Fibroblast of skin of scalp (primary cell): Measurements from ENCODE around the gene KCNA4.
"Not testable (repeated sequence)": the region's sequence is repeated elsewhere in the genome, so short reads cannot be mapped to it uniquely, and the experiment has no call there.

Source experiments
- DNase-seq: peaks from one replicate; pipeline ENCODE4 v3.0.0-alpha.2; 2013

KCNA4 gene

DNA sequence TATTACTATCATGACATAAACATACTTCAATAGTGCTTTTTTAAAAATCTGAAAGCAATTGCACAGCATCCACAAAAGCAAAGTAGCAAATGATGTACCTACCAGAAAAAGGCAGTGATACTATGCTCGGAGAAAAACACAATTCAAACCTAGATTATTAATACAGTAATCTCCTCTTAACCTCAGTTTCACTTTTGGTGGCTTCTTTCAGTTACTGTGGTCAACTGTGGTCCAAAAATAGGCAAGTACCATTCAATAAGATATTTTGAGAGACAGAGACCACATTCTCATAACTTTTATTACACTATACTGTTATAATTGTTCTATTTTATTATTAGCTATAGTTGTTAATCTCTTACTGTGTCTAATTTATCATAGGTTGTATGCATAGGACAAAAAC is 20.8 kb downstream of the KCNA4 start:
- no peak for DNase-seq

- DNase-seq, result peak; percentile 7
These were observed 27.5 kb downstream of the KCNA4 start for GRCh38 chr11:29989174-29989970.

DNA sequence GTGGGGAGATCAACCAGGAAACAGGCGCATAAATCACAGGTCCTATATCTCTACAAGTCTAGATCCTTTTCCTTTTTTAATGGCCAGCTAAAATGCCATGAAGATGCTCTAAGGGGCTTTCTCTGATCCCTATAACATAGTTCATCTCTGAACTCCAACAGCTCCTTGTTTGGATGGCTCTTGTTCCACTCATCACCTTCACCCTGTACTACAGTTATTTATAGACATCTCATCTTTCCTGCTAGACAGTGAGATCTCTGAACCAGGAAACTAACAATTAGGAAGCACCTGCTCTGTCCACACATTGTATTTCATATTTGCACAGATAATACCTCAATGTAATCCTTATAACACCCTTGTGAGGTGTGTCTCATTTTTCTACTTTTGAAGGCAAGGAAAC is 31.6 kb downstream of the KCNA4 start:
- DNase-seq, result no peak

DNA sequence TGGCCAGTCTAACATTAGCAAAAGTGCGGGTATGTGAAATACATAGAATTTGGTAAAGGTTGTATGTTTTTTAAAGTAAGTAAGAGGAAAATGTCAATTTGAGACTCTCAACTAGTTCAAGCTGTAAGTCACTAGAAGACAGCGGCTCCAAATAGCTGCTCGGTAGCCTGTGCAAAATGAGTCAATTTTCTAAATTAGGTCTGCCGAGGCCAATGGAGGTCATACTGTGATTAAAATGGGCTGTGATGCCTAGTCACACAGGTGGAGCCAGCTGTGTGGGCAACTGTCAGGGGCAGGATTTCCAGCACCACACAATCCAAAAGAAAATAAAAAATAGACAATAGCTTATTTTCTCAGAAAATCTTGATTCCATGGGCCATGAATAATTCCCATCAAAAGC is 32.3 kb downstream of the KCNA4 start:
- DNase-seq, result no peak

GRCh38 chr11:29978549-29978948 is 38.3 kb downstream of the KCNA4 start:
- DNase-seq, result no peak

DNA sequence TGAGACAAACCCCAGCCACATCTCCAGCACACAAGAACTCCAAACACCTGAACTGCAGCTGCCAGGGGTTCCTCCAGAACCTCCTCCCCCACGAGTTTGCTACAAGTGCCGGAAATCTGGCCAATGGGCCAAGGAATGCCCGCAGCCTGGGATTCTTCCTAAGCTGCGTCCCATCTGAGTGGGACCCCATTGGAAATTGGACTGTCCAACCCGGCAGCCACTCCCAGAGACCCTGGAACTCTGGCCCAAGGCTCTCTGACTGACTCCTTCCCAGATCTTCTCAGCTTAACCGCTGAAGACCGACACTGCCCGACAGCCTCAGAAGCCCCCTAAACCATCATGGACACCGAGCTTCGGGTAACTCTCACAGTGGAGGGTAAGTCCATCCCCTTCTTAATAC is 41.2 kb downstream of the KCNA4 start:
- not testable (repeated sequence) for DNase-seq

- DNase-seq, result no peak
These were observed 53.0 kb downstream of the KCNA4 start for GRCh38 chr11:29963796-29964195.

GRCh38 chr11:29963036-29963435 is 53.8 kb downstream of the KCNA4 start:
- DNase-seq, result no peak

DNA sequence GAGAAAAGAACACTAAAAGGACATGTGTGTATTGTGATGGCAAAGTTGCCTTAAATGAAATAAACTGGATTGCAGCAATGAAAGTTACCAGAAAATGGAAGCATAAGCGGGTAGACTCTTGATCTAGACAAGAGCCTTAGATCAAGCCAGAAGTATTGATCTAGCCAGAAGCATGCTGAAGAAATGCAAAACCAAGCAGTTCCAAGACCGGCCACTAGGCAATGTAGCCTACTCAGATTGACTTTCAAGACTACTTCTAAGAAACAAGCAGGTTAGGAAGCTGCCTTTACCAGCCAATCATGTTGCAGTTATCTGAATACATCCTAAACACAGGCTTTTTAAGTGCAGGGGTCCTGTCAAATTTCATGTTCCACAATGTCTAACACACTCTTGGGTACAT is 54.6 kb downstream of the KCNA4 start:
- DNase-seq, result no peak
